ENCODE data around the gene PDZD4.

DNA sequence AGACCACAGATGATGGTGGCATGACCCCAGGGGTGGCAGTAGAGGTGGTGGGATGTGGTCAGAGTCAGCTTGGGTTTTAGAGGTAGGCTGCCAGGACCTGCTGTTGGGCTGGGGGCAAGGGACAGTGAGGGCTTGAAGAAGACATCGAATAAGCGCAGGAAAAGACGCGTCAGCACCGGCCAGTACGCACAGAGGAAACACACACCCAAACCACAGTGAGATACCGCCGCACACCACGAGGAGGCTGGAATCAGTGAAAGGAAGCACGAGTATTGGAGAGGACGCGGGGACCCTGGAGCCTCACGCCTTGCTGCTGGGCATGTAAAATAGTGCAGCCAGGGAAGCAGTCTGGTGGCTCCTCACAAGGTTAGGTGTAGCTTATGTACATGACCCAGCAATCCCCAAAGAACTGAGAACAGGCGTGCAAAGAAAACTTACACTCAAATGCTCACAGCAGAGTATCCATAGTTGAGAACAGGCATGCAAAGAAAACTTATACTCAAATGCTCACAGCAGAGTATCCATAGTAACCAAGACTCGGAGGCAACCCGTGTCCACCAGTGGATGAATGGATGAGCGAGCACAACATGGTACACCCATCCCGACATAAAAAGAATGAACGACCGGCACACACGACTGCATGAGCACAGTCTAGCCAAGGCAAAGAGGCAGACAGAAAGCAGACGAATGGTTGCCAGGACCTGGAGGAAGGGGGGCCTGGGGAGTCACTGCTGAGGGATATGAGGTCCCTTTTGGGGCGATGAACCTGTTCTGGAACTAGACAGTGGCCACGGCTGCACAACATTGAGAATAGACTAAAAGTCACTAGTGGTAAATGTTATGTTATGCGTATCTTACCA is 13.3 kb downstream of the PDZD4 start:
- TF ChIP-seq EZH2 (IDR thresholded peaks at IDR 0.05; ENCODE audit: insufficient read depth, poor library complexity, severe bottlenecking) (no peak), EZH2phosphoT487 (IDR thresholded peaks at IDR 0.05; ENCODE audit: insufficient read depth, low read depth) (no peak)

All from GM23248 (cell line).